ENCODE results near the gene FGF2. TPM values are rescaled to one million over a fixed set of nuclear protein-coding genes. Genes with fewer than 3 reads are reported as not detected.

FGF2 gene
- polyA plus RNA-seq, 1 of the 3 experiments (the other 2 are of a cell fraction): 11.1 TPM

DNA sequence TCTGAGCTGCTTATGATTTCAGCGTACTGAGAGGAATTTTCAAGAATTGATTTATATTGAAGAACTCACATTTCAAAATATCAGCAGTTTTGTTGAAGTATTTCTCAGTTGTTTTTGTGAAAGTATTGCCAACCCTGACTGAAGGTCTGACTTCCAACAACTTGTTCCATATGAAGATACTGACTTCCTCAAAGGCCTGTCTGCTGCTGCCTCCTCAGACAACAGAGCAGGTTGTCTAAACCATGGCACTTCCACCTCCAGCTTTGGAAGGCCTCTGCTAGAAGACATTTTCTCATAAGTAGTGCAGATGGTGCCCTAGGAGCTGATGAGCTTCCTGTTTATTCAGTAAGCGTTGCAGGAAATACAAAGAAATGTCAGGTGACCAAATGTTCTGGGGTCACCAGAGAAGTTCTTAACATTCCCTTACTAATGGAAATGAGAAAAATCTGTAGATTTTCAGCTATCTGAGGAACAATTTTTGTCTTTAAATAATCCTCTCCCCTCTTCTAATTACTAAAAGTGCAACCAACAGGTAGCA lies 28.8 kb downstream of the FGF2 start:
- no peak overlapping the region for H3K27ac ChIP-seq (ENCODE audit: low read depth in 2 of 2, low read length in 1 of 2)
- ChIA-PET POLR2A (no interaction called here), CTCF (interaction anchor here (1.1 to 1.6 kb wide), 2 partner anchors 28 to 59 kb away, joined by 3 to 5 read pairs; no protein-coding TSS in a partner anchor)
- H3K9me2 ChIP-seq: no peaks in the 10 kb centered on the region
- H3K4me3 ChIP-seq (ENCODE audit: low read depth in 2 of 2, low read length in 1 of 2): no peak overlapping the region
- H3K79me2 ChIP-seq (ENCODE audit: insufficient read depth): peaks cover 100% of the 10 kb centered on the region
- no peak overlapping the region for H2AFZ ChIP-seq (ENCODE audit: low read depth)
- no peak overlapping the region for H3K4me2 ChIP-seq
- no peaks in the 10 kb centered on the region for H3K9me3 ChIP-seq
- no peak for DNase-seq
- H4K20me1 ChIP-seq (ENCODE audit: insufficient read depth): peaks cover 77% of the 10 kb centered on the region
- 96% methylated on average over 2 of the region's 2 CpGs for WGBS (ENCODE audit: low lambda C conversion rate)
- peaks cover 9 to 30% of the 10 kb centered on the region in 2 experiments for H3K36me3 ChIP-seq (replicated peaks in 1 of 2; ENCODE audit: control insufficient read depth in 1 of 2, insufficient read depth in 2 of 2, low read length in 1 of 2)
- H3K9ac ChIP-seq: no peak overlapping the region
- TF ChIP-seq JUND (IDR thresholded peaks at IDR 0.05) (no peak), RFX5 (IDR thresholded peaks at IDR 0.05; ENCODE audit: low read length) (no peak), NRF1 (IDR thresholded peaks at IDR 0.05; ENCODE audit: low read depth, low read length) (no peak), EZH2phosphoT487 (IDR thresholded peaks at IDR 0.05; ENCODE audit: borderline replicate concordance, low read depth) (no peak), SIN3A (IDR thresholded peaks at IDR 0.05; ENCODE audit: borderline replicate concordance, low read depth, low read length) (no peak), YY1 (IDR thresholded peaks at IDR 0.05; ENCODE audit: low read depth) (no peak), TAF1 (IDR thresholded peaks at IDR 0.05; ENCODE audit: borderline replicate concordance, low read depth, low read length) (no peak), SMC3 (IDR thresholded peaks at IDR 0.05; ENCODE audit: low read depth, low read length) (no peak), MXI1 (IDR thresholded peaks at IDR 0.05; ENCODE audit: low read depth, low read length) (no peak), ZBTB33 (IDR thresholded peaks at IDR 0.05; ENCODE audit: borderline replicate concordance, low read depth) (no peak), CHD2 (IDR thresholded peaks at IDR 0.05; ENCODE audit: low read length, partially characterized antibody) (no peak), EP300 (IDR thresholded peaks at IDR 0.05; ENCODE audit: borderline replicate concordance in 1 of 2, low read depth in 1 of 2, low read length in 1 of 2) (no peak), GABPA (IDR thresholded peaks at IDR 0.05; ENCODE audit: low read depth) (no peak), FOXJ3 (CRISPR knock-in tag; IDR thresholded peaks at IDR 0.05) (no peak), ELF1 (IDR thresholded peaks at IDR 0.05) (no peak)
- TF ChIP-seq, protein P1, sequence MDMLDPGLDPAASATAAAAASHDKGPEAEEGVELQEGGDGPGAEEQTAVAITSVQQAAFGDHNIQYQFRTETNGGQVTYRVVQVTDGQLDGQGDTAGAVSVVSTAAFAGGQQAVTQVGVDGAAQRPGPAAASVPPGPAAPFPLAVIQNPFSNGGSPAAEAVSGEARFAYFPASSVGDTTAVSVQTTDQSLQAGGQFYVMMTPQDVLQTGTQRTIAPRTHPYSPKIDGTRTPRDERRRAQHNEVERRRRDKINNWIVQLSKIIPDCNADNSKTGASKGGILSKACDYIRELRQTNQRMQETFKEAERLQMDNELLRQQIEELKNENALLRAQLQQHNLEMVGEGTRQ (IDR thresholded peaks at IDR 0.05; ENCODE audit: borderline replicate concordance, low read depth, low read length): no peak
- TF ChIP-seq, protein P2, sequence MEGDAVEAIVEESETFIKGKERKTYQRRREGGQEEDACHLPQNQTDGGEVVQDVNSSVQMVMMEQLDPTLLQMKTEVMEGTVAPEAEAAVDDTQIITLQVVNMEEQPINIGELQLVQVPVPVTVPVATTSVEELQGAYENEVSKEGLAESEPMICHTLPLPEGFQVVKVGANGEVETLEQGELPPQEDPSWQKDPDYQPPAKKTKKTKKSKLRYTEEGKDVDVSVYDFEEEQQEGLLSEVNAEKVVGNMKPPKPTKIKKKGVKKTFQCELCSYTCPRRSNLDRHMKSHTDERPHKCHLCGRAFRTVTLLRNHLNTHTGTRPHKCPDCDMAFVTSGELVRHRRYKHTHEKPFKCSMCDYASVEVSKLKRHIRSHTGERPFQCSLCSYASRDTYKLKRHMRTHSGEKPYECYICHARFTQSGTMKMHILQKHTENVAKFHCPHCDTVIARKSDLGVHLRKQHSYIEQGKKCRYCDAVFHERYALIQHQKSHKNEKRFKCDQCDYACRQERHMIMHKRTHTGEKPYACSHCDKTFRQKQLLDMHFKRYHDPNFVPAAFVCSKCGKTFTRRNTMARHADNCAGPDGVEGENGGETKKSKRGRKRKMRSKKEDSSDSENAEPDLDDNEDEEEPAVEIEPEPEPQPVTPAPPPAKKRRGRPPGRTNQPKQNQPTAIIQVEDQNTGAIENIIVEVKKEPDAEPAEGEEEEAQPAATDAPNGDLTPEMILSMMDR (IDR thresholded peaks at IDR 0.05): no peak
- TF ChIP-seq, protein P3, sequence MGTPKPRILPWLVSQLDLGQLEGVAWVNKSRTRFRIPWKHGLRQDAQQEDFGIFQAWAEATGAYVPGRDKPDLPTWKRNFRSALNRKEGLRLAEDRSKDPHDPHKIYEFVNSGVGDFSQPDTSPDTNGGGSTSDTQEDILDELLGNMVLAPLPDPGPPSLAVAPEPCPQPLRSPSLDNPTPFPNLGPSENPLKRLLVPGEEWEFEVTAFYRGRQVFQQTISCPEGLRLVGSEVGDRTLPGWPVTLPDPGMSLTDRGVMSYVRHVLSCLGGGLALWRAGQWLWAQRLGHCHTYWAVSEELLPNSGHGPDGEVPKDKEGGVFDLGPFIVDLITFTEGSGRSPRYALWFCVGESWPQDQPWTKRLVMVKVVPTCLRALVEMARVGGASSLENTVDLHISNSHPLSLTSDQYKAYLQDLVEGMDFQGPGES (IDR thresholded peaks at IDR 0.05; ENCODE audit: low read depth, low read length): no peak
- H3F3A ChIP-seq (replicated peaks; ENCODE audit: insufficient read depth): peaks cover 22% of the 10 kb centered on the region
- H3K4me1 ChIP-seq (ENCODE audit: control insufficient read depth in 1 of 2, insufficient read depth in 2 of 2, low read depth in 1 of 2, low read length in 1 of 2): peaks cover 4 to 10% of the 10 kb centered on the region in 2 experiments; a peak in 3 of 4 replicates
- H3K27me3 ChIP-seq (ENCODE audit: insufficient read depth): no peaks in the 10 kb centered on the region

Data from SK-N-SH (cell line).